H9 (cell line): ENCODE data around the gene NEUROD4. TPM values are rescaled to one million over a fixed set of nuclear protein-coding genes. Genes with fewer than 3 reads are reported as not detected.

Experiments
- DNase-seq: peaks from one replicate; pipeline ENCODE4 v3.0.0-alpha.2; 2017
- H2AFZ ChIP-seq: one replicate; pipeline ENCODE4 v1.6.1; 2013; ENCODE audit warnings: mild to moderate bottlenecking, low read length, control low read depth, moderate library complexity
- H2AK5ac ChIP-seq: 2 replicates; pipeline ENCODE4 v1.6.1; 2013; ENCODE audit warnings: low read length, control low read depth, mixed read lengths; ENCODE audit not compliant: insufficient read length
- H2BK120ac ChIP-seq: one replicate; pipeline ENCODE4 v1.6.1; 2013; ENCODE audit warnings: low read depth, mild to moderate bottlenecking, low read length, control low read depth, inconsistent platforms; ENCODE audit not compliant: poor library complexity, severe bottlenecking
- H2BK12ac ChIP-seq: 2 replicates; pipeline ENCODE4 v1.6.1; 2013; ENCODE audit warnings: low read length, control low read depth, mixed read lengths, low read depth; ENCODE audit not compliant: insufficient read length
- H2BK15ac ChIP-seq: 2 replicates; pipeline ENCODE4 v1.6.1; 2013; ENCODE audit warnings: low read depth, low read length, control low read depth
- H2BK20ac ChIP-seq: one replicate; pipeline ENCODE4 v1.6.1; 2013; ENCODE audit warnings: low read depth, mild to moderate bottlenecking, low read length, control low read depth, inconsistent platforms; ENCODE audit not compliant: poor library complexity, severe bottlenecking
- H2BK5ac ChIP-seq: 2 replicates; pipeline ENCODE4 v1.6.1; 2013; ENCODE audit warnings: low read length, control low read depth, mixed read lengths; ENCODE audit not compliant: insufficient read length
- H3K14ac ChIP-seq: 2 replicates; pipeline ENCODE4 v1.6.1; 2013; ENCODE audit warnings: low read length, control low read depth; ENCODE audit not compliant: insufficient read depth
- H3K18ac ChIP-seq: 2 replicates; pipeline ENCODE4 v1.6.1; 2013; ENCODE audit warnings: low read depth, mild to moderate bottlenecking, mixed read lengths, low read length, control low read depth; ENCODE audit not compliant: insufficient read length
- H3K23ac ChIP-seq: 2 replicates; pipeline ENCODE4 v1.6.1; 2013; ENCODE audit warnings: low read length, control low read depth, mixed read lengths, low read depth; ENCODE audit not compliant: insufficient read length
- H3K23me2 ChIP-seq: 2 replicates; pipeline ENCODE4 v1.6.1; 2013; ENCODE audit warnings: low read depth, mild to moderate bottlenecking, mixed read lengths, low read length, control low read depth; ENCODE audit not compliant: insufficient read length, poor library complexity, severe bottlenecking
- H3K27ac ChIP-seq: 2 replicates; pipeline ENCODE4 v1.5.1; 2013; ENCODE audit warnings: low read length, control low read depth, mixed read lengths, low read depth; ENCODE audit not compliant: insufficient read length
- H3K27me3 ChIP-seq: 2 replicates; pipeline ENCODE4 v1.6.1; 2013; ENCODE audit warnings: low read length, control low read depth, inconsistent platforms; ENCODE audit not compliant: insufficient read depth
- H3K4ac ChIP-seq: 2 replicates; pipeline ENCODE4 v1.6.1; 2013; ENCODE audit warnings: low read depth, mild to moderate bottlenecking, control low read depth, inconsistent platforms, low read length, moderate library complexity
- H3K4me1 ChIP-seq: 2 replicates; pipeline ENCODE4 v1.6.1; 2013; ENCODE audit warnings: low read length, control low read depth, inconsistent platforms; ENCODE audit not compliant: insufficient read depth
- H3K4me2 ChIP-seq: 2 replicates; pipeline ENCODE4 v1.6.1; 2013; ENCODE audit warnings: low read length, control low read depth, mixed read lengths; ENCODE audit not compliant: insufficient read length, insufficient read depth
- H3K56ac ChIP-seq: 2 replicates; pipeline ENCODE4 v1.6.1; 2013; ENCODE audit warnings: low read depth, mild to moderate bottlenecking, mixed read lengths, low read length, control low read depth; ENCODE audit not compliant: insufficient read length
- H3K79me1 ChIP-seq: 2 replicates; pipeline ENCODE4 v1.6.1; 2013; ENCODE audit warnings: low read depth, mild to moderate bottlenecking, moderate library complexity, low read length, control low read depth, inconsistent platforms; ENCODE audit not compliant: insufficient read depth, poor library complexity, severe bottlenecking
- H3K79me2 ChIP-seq: 2 replicates; pipeline ENCODE4 v1.6.1; 2013; ENCODE audit warnings: low read length, control low read depth, inconsistent platforms; ENCODE audit not compliant: insufficient read depth
- H3K9ac ChIP-seq: 2 replicates; pipeline ENCODE4 v1.6.1; 2013; ENCODE audit warnings: low read length, control low read depth, mixed read lengths; ENCODE audit not compliant: insufficient read length; ENCODE audit errors: extremely low read depth
- H3K9me3 ChIP-seq: one replicate; pipeline ENCODE4 v1.6.1; 2013; ENCODE audit warnings: low read depth, low read length, inconsistent platforms; ENCODE audit not compliant: control insufficient read depth
- H3T11ph ChIP-seq: one replicate; pipeline ENCODE4 v1.6.1; 2013; ENCODE audit warnings: mild to moderate bottlenecking, low read length, control low read depth, inconsistent platforms
- H4K20me1 ChIP-seq: one replicate; pipeline ENCODE4 v1.6.1; 2013; ENCODE audit not compliant: control insufficient read depth, insufficient read length, insufficient read depth
- H4K5ac ChIP-seq: 2 replicates; pipeline ENCODE4 v1.6.1; 2013; ENCODE audit warnings: low read depth, mild to moderate bottlenecking, mixed read lengths, low read length, control low read depth; ENCODE audit not compliant: insufficient read length
- H4K8ac ChIP-seq: replicated peaks from 2 replicates; pipeline ENCODE4 v1.6.1; 2013; ENCODE audit warnings: low read length, control low read depth, mixed read lengths, low read depth; ENCODE audit not compliant: insufficient read length
- H4K91ac ChIP-seq: 2 replicates; pipeline ENCODE4 v1.6.1; 2013; ENCODE audit warnings: low read depth, mild to moderate bottlenecking, moderate library complexity, mixed read lengths, low read length, control low read depth; ENCODE audit not compliant: insufficient read length
- H3K27ac Mint-ChIP-seq, 3 experiments: 2 replicates in 2 of 3; 3 replicates in 1 of 3; pipeline ENCODE4 v1.8.0; 2020 to 2021; ENCODE audit warnings: mixed read lengths in 3 of 3, mild to moderate bottlenecking in 1 of 3, moderate library complexity in 1 of 3
- H3K27me3 Mint-ChIP-seq: 2 replicates; pipeline ENCODE4 v1.8.0; 2021; ENCODE audit warnings: low read depth, mild to moderate bottlenecking, moderate library complexity, mixed read lengths
- H3K36me3 Mint-ChIP-seq, 3 experiments: 2 replicates in 2 of 3; 3 replicates in 1 of 3; pipeline ENCODE4 v1.8.0; 2020 to 2021; ENCODE audit warnings: low read depth in 3 of 3, mixed read lengths in 3 of 3; ENCODE audit not compliant: insufficient read depth in 1 of 3
- H3K4me1 Mint-ChIP-seq, 2 experiments: 2 replicates each; pipeline ENCODE4 v1.8.0; 2020; ENCODE audit warnings: mixed read lengths in 2 of 2
- H3K4me3 Mint-ChIP-seq, 2 experiments: 2 replicates in 1 of 2; 3 replicates in 1 of 2; pipeline ENCODE4 v1.8.0; 2020 to 2021; ENCODE audit warnings: mild to moderate bottlenecking in 2 of 2, mixed read lengths in 2 of 2, moderate library complexity in 1 of 2
- H3K9me3 Mint-ChIP-seq, 2 experiments: 2 replicates in 1 of 2; 3 replicates in 1 of 2; pipeline ENCODE4 v1.8.0; 2020; ENCODE audit warnings: mild to moderate bottlenecking in 2 of 2, mixed read lengths in 2 of 2, moderate library complexity in 1 of 2
- WGBS: extraction: QIAGEN DNeasy Blood & Tissue Kit; methylation state at CpG from one replicate; pipeline ENCODE4 v1.1.7; 2013; ENCODE audit warnings: missing lambda C conversion rate, low lambda C conversion rate, mixed read lengths; ENCODE audit not compliant: insufficient read length; ENCODE audit errors: extremely low coverage; 5-methylcytosine and 5-hydroxymethylcytosine counted together
- total RNA-seq: library from RNA; stranded (reverse); gene quantifications from 2 replicates; pipeline ENCODE4 v1.2.1, GENCODE V29; 2021
- TF ChIP-seq, protein P1 (sequence below): fragments of 200-600 bp; sonication (generic); conservative IDR thresholded peaks from 3 replicates; pipeline ENCODE4 v1.8.0; 2021; ENCODE audit warnings: antibody characterized with exemption, mild to moderate bottlenecking

NEUROD4 gene
- total RNA-seq, 1 experiment from 2014 or later, result not detected

DNA sequence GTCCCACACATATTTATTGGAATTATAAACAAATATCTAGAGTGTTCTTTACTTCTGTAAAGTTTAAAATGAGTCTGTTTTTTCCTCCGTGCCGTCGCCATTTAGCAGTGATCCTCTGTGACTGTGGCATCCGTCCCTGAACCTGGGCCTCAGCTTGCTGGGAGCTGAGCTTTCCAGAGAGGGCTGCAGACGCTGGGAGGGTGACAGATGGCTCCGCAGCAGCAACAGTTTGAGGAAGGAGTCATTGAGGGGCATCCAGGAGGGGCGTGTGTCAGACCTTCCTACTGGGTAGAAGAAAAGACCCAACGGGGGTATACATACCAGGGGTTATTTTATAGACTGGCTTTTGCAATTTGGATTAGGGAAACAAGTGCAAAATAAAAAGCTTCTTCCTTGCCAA, 47.9 kb downstream of the NEUROD4 start:
- no peaks in the 10 kb centered on the region for H3K4me1 ChIP-seq
- DNase-seq, result no peak
- no peak overlapping the region for H2AFZ ChIP-seq
- no peaks in the 10 kb centered on the region for H3K23me2 ChIP-seq
- no peak overlapping the region for H3K56ac ChIP-seq
- TF ChIP-seq, protein P1, sequence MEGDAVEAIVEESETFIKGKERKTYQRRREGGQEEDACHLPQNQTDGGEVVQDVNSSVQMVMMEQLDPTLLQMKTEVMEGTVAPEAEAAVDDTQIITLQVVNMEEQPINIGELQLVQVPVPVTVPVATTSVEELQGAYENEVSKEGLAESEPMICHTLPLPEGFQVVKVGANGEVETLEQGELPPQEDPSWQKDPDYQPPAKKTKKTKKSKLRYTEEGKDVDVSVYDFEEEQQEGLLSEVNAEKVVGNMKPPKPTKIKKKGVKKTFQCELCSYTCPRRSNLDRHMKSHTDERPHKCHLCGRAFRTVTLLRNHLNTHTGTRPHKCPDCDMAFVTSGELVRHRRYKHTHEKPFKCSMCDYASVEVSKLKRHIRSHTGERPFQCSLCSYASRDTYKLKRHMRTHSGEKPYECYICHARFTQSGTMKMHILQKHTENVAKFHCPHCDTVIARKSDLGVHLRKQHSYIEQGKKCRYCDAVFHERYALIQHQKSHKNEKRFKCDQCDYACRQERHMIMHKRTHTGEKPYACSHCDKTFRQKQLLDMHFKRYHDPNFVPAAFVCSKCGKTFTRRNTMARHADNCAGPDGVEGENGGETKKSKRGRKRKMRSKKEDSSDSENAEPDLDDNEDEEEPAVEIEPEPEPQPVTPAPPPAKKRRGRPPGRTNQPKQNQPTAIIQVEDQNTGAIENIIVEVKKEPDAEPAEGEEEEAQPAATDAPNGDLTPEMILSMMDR, result no peak
- H2AK5ac ChIP-seq, result no peak overlapping the region
- H2BK20ac ChIP-seq, result no peak overlapping the region
- Mint-ChIP-seq H3K36me3 (no peaks in the 10 kb centered on the region), H3K27ac (no peak overlapping the region), H3K27me3 (peaks cover 4% of the 10 kb centered on the region; the same call in 1 of the 2 replicates), H3K4me3 (no peak overlapping the region), H3K4me1 (peaks cover 15 to 23% of the 10 kb centered on the region in 2 experiments), H3K9me3 (no peaks in the 10 kb centered on the region)
- H3K79me1 ChIP-seq, result no peaks in the 10 kb centered on the region
- H4K91ac ChIP-seq, result no peak overlapping the region
- no peaks in the 10 kb centered on the region for H4K20me1 ChIP-seq
- H2BK120ac ChIP-seq, result no peak overlapping the region
- H2BK5ac ChIP-seq, result no peak overlapping the region
- no peak overlapping the region for H3K23ac ChIP-seq
- no peak overlapping the region for H4K8ac ChIP-seq
- H3T11ph ChIP-seq, result no peak overlapping the region
- no peak overlapping the region for H2BK12ac ChIP-seq
- H3K79me2 ChIP-seq, result no peaks in the 10 kb centered on the region
- no CpG with 5 or more reads among the region's 8 CpGs for WGBS
- no peak overlapping the region for H3K27ac ChIP-seq
- no peak overlapping the region for H3K9ac ChIP-seq
- H3K9me3 ChIP-seq, result no peaks in the 10 kb centered on the region
- no peak overlapping the region for H2BK15ac ChIP-seq
- H4K5ac ChIP-seq, result no peak overlapping the region
- no peaks in the 10 kb centered on the region for H3K27me3 ChIP-seq
- no peak overlapping the region for H3K18ac ChIP-seq
- H3K4me2 ChIP-seq, result no peak overlapping the region
- no peak overlapping the region for H3K4ac ChIP-seq
- H3K14ac ChIP-seq, result no peak overlapping the region
